H9 (cell line): ENCODE data around the gene PLCL1. TPM values are rescaled to one million over a fixed set of nuclear protein-coding genes. Genes with fewer than 3 reads are reported as not detected.

Experiments used
- DNase-seq: peaks from one replicate; pipeline ENCODE4 v3.0.0-alpha.2; 2017
- H2AFZ ChIP-seq: one replicate; pipeline ENCODE4 v1.6.1; 2013; ENCODE audit warnings: mild to moderate bottlenecking, low read length, control low read depth, moderate library complexity
- H2AK5ac ChIP-seq: 2 replicates; pipeline ENCODE4 v1.6.1; 2013; ENCODE audit warnings: low read length, control low read depth, mixed read lengths; ENCODE audit not compliant: insufficient read length
- H2BK120ac ChIP-seq: one replicate; pipeline ENCODE4 v1.6.1; 2013; ENCODE audit warnings: low read depth, mild to moderate bottlenecking, low read length, control low read depth, inconsistent platforms; ENCODE audit not compliant: poor library complexity, severe bottlenecking
- H2BK12ac ChIP-seq: 2 replicates; pipeline ENCODE4 v1.6.1; 2013; ENCODE audit warnings: low read length, control low read depth, mixed read lengths, low read depth; ENCODE audit not compliant: insufficient read length
- H2BK15ac ChIP-seq: 2 replicates; pipeline ENCODE4 v1.6.1; 2013; ENCODE audit warnings: low read depth, low read length, control low read depth
- H2BK20ac ChIP-seq: one replicate; pipeline ENCODE4 v1.6.1; 2013; ENCODE audit warnings: low read depth, mild to moderate bottlenecking, low read length, control low read depth, inconsistent platforms; ENCODE audit not compliant: poor library complexity, severe bottlenecking
- H2BK5ac ChIP-seq: 2 replicates; pipeline ENCODE4 v1.6.1; 2013; ENCODE audit warnings: low read length, control low read depth, mixed read lengths; ENCODE audit not compliant: insufficient read length
- H3K14ac ChIP-seq: 2 replicates; pipeline ENCODE4 v1.6.1; 2013; ENCODE audit warnings: low read length, control low read depth; ENCODE audit not compliant: insufficient read depth
- H3K18ac ChIP-seq: 2 replicates; pipeline ENCODE4 v1.6.1; 2013; ENCODE audit warnings: low read depth, mild to moderate bottlenecking, mixed read lengths, low read length, control low read depth; ENCODE audit not compliant: insufficient read length
- H3K23ac ChIP-seq: 2 replicates; pipeline ENCODE4 v1.6.1; 2013; ENCODE audit warnings: low read length, control low read depth, mixed read lengths, low read depth; ENCODE audit not compliant: insufficient read length
- H3K23me2 ChIP-seq: 2 replicates; pipeline ENCODE4 v1.6.1; 2013; ENCODE audit warnings: low read depth, mild to moderate bottlenecking, mixed read lengths, low read length, control low read depth; ENCODE audit not compliant: insufficient read length, poor library complexity, severe bottlenecking
- H3K27ac ChIP-seq: 2 replicates; pipeline ENCODE4 v1.5.1; 2013; ENCODE audit warnings: low read length, control low read depth, mixed read lengths, low read depth; ENCODE audit not compliant: insufficient read length
- H3K27me3 ChIP-seq: 2 replicates; pipeline ENCODE4 v1.6.1; 2013; ENCODE audit warnings: low read length, control low read depth, inconsistent platforms; ENCODE audit not compliant: insufficient read depth
- H3K4ac ChIP-seq: 2 replicates; pipeline ENCODE4 v1.6.1; 2013; ENCODE audit warnings: low read depth, mild to moderate bottlenecking, control low read depth, inconsistent platforms, low read length, moderate library complexity
- H3K4me1 ChIP-seq: 2 replicates; pipeline ENCODE4 v1.6.1; 2013; ENCODE audit warnings: low read length, control low read depth, inconsistent platforms; ENCODE audit not compliant: insufficient read depth
- H3K4me2 ChIP-seq: 2 replicates; pipeline ENCODE4 v1.6.1; 2013; ENCODE audit warnings: low read length, control low read depth, mixed read lengths; ENCODE audit not compliant: insufficient read length, insufficient read depth
- H3K56ac ChIP-seq: 2 replicates; pipeline ENCODE4 v1.6.1; 2013; ENCODE audit warnings: low read depth, mild to moderate bottlenecking, mixed read lengths, low read length, control low read depth; ENCODE audit not compliant: insufficient read length
- H3K79me1 ChIP-seq: 2 replicates; pipeline ENCODE4 v1.6.1; 2013; ENCODE audit warnings: low read depth, mild to moderate bottlenecking, moderate library complexity, low read length, control low read depth, inconsistent platforms; ENCODE audit not compliant: insufficient read depth, poor library complexity, severe bottlenecking
- H3K79me2 ChIP-seq: 2 replicates; pipeline ENCODE4 v1.6.1; 2013; ENCODE audit warnings: low read length, control low read depth, inconsistent platforms; ENCODE audit not compliant: insufficient read depth
- H3K9ac ChIP-seq: 2 replicates; pipeline ENCODE4 v1.6.1; 2013; ENCODE audit warnings: low read length, control low read depth, mixed read lengths; ENCODE audit not compliant: insufficient read length; ENCODE audit errors: extremely low read depth
- H3K9me3 ChIP-seq: one replicate; pipeline ENCODE4 v1.6.1; 2013; ENCODE audit warnings: low read depth, low read length, inconsistent platforms; ENCODE audit not compliant: control insufficient read depth
- H3T11ph ChIP-seq: one replicate; pipeline ENCODE4 v1.6.1; 2013; ENCODE audit warnings: mild to moderate bottlenecking, low read length, control low read depth, inconsistent platforms
- H4K20me1 ChIP-seq: one replicate; pipeline ENCODE4 v1.6.1; 2013; ENCODE audit not compliant: control insufficient read depth, insufficient read length, insufficient read depth
- H4K5ac ChIP-seq: 2 replicates; pipeline ENCODE4 v1.6.1; 2013; ENCODE audit warnings: low read depth, mild to moderate bottlenecking, mixed read lengths, low read length, control low read depth; ENCODE audit not compliant: insufficient read length
- H4K8ac ChIP-seq: replicated peaks from 2 replicates; pipeline ENCODE4 v1.6.1; 2013; ENCODE audit warnings: low read length, control low read depth, mixed read lengths, low read depth; ENCODE audit not compliant: insufficient read length
- H4K91ac ChIP-seq: 2 replicates; pipeline ENCODE4 v1.6.1; 2013; ENCODE audit warnings: low read depth, mild to moderate bottlenecking, moderate library complexity, mixed read lengths, low read length, control low read depth; ENCODE audit not compliant: insufficient read length
- H3K27ac Mint-ChIP-seq, 3 experiments: 2 replicates in 2 of 3; 3 replicates in 1 of 3; pipeline ENCODE4 v1.8.0; 2020 to 2021; ENCODE audit warnings: mixed read lengths in 3 of 3, mild to moderate bottlenecking in 1 of 3, moderate library complexity in 1 of 3
- H3K27me3 Mint-ChIP-seq: 2 replicates; pipeline ENCODE4 v1.8.0; 2021; ENCODE audit warnings: low read depth, mild to moderate bottlenecking, moderate library complexity, mixed read lengths
- H3K36me3 Mint-ChIP-seq, 3 experiments: 2 replicates in 2 of 3; 3 replicates in 1 of 3; pipeline ENCODE4 v1.8.0; 2020 to 2021; ENCODE audit warnings: low read depth in 3 of 3, mixed read lengths in 3 of 3; ENCODE audit not compliant: insufficient read depth in 1 of 3
- H3K4me1 Mint-ChIP-seq, 2 experiments: 2 replicates each; pipeline ENCODE4 v1.8.0; 2020; ENCODE audit warnings: mixed read lengths in 2 of 2
- H3K4me3 Mint-ChIP-seq, 2 experiments: 2 replicates in 1 of 2; 3 replicates in 1 of 2; pipeline ENCODE4 v1.8.0; 2020 to 2021; ENCODE audit warnings: mild to moderate bottlenecking in 2 of 2, mixed read lengths in 2 of 2, moderate library complexity in 1 of 2
- H3K9me3 Mint-ChIP-seq, 2 experiments: 2 replicates in 1 of 2; 3 replicates in 1 of 2; pipeline ENCODE4 v1.8.0; 2020; ENCODE audit warnings: mild to moderate bottlenecking in 2 of 2, mixed read lengths in 2 of 2, moderate library complexity in 1 of 2
- CTCF ChIP-seq: fragments of 200-600 bp; sonication (generic); conservative IDR thresholded peaks from 3 replicates; pipeline ENCODE4 v1.8.0; 2021; ENCODE audit warnings: antibody characterized with exemption, mild to moderate bottlenecking
- WGBS: extraction: QIAGEN DNeasy Blood & Tissue Kit; methylation state at CpG from one replicate; pipeline ENCODE4 v1.1.7; 2013; ENCODE audit warnings: missing lambda C conversion rate, low lambda C conversion rate, mixed read lengths; ENCODE audit not compliant: insufficient read length; ENCODE audit errors: extremely low coverage; 5-methylcytosine and 5-hydroxymethylcytosine counted together
- total RNA-seq: library from RNA; stranded (reverse); gene quantifications from 2 replicates; pipeline ENCODE4 v1.2.1, GENCODE V29; 2021

The PLCL1 gene
- total RNA-seq, 1 experiment from 2014 or later = 0.04 TPM

GRCh38 chr2:197913084-197913483 lies 108.7 kb downstream of the PLCL1 start:
- H4K5ac ChIP-seq = no peak overlapping the region
- no peak for DNase-seq
- H3K4me3 Mint-ChIP-seq = no peak overlapping the region
- no peak overlapping the region for H3K23ac ChIP-seq
- no peaks in the 10 kb centered on the region for H3K9me3 Mint-ChIP-seq
- no peak overlapping the region for H3K4me2 ChIP-seq
- H2BK12ac ChIP-seq = no peak overlapping the region
- H4K20me1 ChIP-seq = no peaks in the 10 kb centered on the region
- H4K91ac ChIP-seq = no peak overlapping the region
- no peak overlapping the region for H2BK15ac ChIP-seq
- no peak overlapping the region for H3K14ac ChIP-seq
- H3K27ac ChIP-seq = no peak overlapping the region
- no peak overlapping the region for H3K18ac ChIP-seq
- H2AK5ac ChIP-seq = no peak overlapping the region
- no peak overlapping the region for H3K4ac ChIP-seq
- peaks cover 5 to 6% of the 10 kb centered on the region in 2 experiments for H3K4me1 Mint-ChIP-seq
- H3K36me3 Mint-ChIP-seq = no peaks in the 10 kb centered on the region
- no peaks in the 10 kb centered on the region for H3K79me2 ChIP-seq
- no peak for TF ChIP-seq CTCF
- H3K27me3 Mint-ChIP-seq = no peaks in the 10 kb centered on the region
- H2BK5ac ChIP-seq = no peak overlapping the region
- H3K9ac ChIP-seq = no peak overlapping the region
- no peak overlapping the region for H2AFZ ChIP-seq
- no peaks in the 10 kb centered on the region for H3K79me1 ChIP-seq
- no peaks in the 10 kb centered on the region for H3K27me3 ChIP-seq
- no CpG with 5 or more reads among the region's 3 CpGs for WGBS
- no peak overlapping the region for H2BK120ac ChIP-seq
- H3K56ac ChIP-seq = no peak overlapping the region
- no peak overlapping the region for H3K27ac Mint-ChIP-seq
- H3K4me1 ChIP-seq = no peaks in the 10 kb centered on the region
- no peaks in the 10 kb centered on the region for H3K9me3 ChIP-seq
- H3K23me2 ChIP-seq = no peaks in the 10 kb centered on the region
- no peak overlapping the region for H3T11ph ChIP-seq
- no peak overlapping the region for H4K8ac ChIP-seq
- no peak overlapping the region for H2BK20ac ChIP-seq
